ENCODE data around the gene ERLEC1.

- no peak for TF ChIP-seq CTCF (IDR thresholded peaks at IDR 0.05 in 4 of 5, conservative IDR thresholded peaks at IDR 0.05 in 1 of 5)
- TF ChIP-seq POLR2A (IDR thresholded peaks at IDR 0.05) = no peak
Observed at GRCh38 chr2:53793821-53794220, 7.0 kb downstream of the ERLEC1 start.
